ENCODE data around the gene SMYD3. TPM values are rescaled to one million over a fixed set of nuclear protein-coding genes. Genes with fewer than 3 reads are reported as not detected.

Gene SMYD3
- total RNA-seq, 4 donors from 2014 or later = 8.4 to 25.7 (median 14.4) TPM

DNA sequence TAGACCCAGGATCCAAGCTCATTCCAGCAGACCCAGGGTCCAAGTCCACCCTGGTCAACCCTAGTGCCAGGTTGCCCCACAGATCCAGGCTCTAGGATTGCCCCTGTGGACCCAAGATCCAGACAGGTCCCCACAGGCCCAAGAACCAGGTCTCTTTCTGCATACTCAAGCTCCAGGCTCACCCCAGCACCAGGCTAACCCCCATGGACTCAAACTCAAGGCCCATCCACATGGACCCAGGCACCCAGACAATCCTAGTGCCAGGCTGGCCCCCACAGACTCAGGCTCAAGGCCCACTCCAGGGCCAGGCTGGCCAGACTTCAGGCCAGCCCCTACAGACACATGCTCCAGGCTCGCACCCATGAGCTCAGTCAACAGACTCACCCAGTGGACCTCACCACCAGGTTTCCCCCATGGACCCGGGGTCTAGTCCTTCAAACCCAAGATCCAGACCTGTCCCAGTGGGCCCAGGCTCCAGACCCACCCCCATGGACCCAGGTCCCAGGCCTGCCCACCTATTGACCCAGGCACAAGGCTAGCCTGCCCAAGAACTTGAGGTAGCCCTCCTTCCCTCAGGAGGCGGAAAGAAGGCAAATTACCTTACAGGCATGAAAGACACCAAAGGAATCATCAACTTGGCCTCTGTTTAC lies 124.4 kb downstream of the SMYD3 start:
- no peak overlapping the region for H3K4me3 ChIP-seq (ENCODE audit: low read depth, poor library complexity, severe bottlenecking)
- intact Hi-C loops (cut with DNase I; ENCODE audit: low total_unique reads) = no loop called here
- 93 to 98% methylated on average over 3 of the region's 3 CpGs for WGBS, 2 donors
- no peak for DNase-seq (ENCODE audit: low spot score in 2 of 2)
- no peak for TF ChIP-seq POLR2A (IDR thresholded peaks at IDR 0.05)
- TF ChIP-seq, protein P1, sequence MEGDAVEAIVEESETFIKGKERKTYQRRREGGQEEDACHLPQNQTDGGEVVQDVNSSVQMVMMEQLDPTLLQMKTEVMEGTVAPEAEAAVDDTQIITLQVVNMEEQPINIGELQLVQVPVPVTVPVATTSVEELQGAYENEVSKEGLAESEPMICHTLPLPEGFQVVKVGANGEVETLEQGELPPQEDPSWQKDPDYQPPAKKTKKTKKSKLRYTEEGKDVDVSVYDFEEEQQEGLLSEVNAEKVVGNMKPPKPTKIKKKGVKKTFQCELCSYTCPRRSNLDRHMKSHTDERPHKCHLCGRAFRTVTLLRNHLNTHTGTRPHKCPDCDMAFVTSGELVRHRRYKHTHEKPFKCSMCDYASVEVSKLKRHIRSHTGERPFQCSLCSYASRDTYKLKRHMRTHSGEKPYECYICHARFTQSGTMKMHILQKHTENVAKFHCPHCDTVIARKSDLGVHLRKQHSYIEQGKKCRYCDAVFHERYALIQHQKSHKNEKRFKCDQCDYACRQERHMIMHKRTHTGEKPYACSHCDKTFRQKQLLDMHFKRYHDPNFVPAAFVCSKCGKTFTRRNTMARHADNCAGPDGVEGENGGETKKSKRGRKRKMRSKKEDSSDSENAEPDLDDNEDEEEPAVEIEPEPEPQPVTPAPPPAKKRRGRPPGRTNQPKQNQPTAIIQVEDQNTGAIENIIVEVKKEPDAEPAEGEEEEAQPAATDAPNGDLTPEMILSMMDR (IDR thresholded peaks at IDR 0.05) = no peak

DNA sequence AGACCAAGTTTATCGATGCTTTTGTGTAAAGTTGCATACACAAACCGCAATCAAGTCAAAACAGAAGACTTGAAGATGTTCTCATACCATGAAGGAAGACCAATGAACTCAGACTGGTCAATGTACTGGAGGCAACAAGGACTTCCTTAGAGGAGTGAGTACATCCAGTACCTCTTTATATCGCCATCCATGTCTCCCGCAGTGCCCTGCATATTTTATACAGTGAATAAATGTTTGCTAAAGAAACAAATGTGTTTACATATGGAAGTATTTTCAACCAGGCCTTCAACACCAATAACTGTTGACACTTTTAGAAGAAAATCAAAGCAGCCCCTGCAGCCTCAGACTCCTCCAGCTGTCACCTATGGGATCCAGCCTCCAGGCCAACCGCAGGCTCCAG lies 125.6 kb downstream of the SMYD3 start:
- DNase-seq (ENCODE audit: low spot score in 2 of 2) = no peak
- no peak overlapping the region for H3K4me3 ChIP-seq (ENCODE audit: low read depth, poor library complexity, severe bottlenecking)
- TF ChIP-seq, protein P1 (IDR thresholded peaks at IDR 0.05) = no peak
- no peak for TF ChIP-seq POLR2A (IDR thresholded peaks at IDR 0.05)
- intact Hi-C loops (cut with DNase I; ENCODE audit: low total_unique reads) = no loop called here
- WGBS, 2 donors = 89 to 95% methylated on average over 5 of the region's 5 CpGs

DNA sequence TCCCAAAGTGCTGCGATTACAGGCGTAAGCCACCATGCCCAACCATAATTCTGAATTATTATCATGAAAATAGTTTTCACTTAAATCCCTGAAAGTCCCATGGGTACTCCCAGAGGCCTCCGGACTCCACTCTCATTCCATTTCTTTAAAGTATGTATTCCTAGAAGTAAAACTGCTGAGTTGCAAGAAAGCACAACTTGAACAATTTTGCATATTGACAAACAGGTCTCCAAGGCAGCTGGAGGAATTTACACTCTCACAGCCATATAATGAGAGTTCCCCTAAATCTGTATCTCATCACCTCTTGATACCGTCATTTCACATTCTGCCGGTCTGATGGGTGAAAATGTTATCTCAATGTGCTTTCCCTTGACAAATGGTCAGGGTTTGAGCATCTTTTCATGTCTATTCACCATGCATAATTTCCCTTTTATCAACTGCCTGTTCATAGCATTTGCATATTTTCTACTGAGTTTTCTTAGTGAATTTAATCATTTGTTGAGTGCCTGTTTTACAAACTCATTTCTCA lies 129.4 kb downstream of the SMYD3 start:
- TF ChIP-seq, protein P1 (IDR thresholded peaks at IDR 0.05) = no peak
- TF ChIP-seq POLR2A (IDR thresholded peaks at IDR 0.05) = no peak
- intact Hi-C loops (cut with DNase I; ENCODE audit: low total_unique reads) = no loop called here
- DNase-seq (ENCODE audit: low spot score in 2 of 2) = no peak

DNA sequence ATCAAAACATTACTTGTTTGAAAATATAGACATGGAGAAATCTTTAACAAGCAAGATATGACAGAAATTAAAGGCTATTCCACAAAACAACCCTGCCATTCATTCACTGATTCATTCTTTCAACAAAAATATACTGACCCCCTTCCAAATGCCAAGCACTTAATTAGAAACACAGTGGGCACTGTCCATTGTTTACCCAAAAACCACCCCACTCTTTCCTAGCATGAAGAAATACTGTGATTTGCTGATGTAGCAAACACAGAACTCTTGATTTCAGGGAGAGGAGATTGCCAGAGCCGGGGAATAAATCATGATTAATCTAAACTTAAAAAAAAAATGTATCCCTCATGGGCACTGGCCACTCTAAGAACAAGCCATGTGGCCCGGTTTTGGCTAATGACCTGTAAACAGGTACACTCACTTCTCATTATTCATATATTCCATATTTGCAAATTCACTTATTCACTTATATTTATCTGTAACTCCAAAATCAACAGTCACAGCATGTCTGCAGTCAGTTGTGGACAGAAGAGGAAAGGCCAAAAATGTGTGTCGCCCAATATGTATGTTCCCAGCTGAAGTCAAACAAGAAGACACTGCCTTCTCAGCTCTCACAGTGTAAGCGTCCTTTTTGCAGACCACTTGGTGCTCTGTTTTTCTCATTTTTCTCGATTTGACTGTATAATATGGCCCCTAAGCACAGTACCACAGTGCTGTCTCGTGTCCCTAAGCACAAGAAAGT lies 133.1 kb downstream of the SMYD3 start:
- intact Hi-C loops (cut with DNase I; ENCODE audit: low total_unique reads) = no loop called here
- no peak for DNase-seq (ENCODE audit: low spot score in 2 of 2)
- 82 to 87% methylated on average over 6 of the region's 6 CpGs for WGBS, 2 donors

More for the DNA sequence above, 129.4 kb downstream of the SMYD3 start:
- 95% methylated on average over 5 of the region's 5 CpGs for WGBS, 2 donors
- H3K4me3 ChIP-seq (ENCODE audit: low read depth, poor library complexity, severe bottlenecking) = no peak overlapping the region

DNA sequence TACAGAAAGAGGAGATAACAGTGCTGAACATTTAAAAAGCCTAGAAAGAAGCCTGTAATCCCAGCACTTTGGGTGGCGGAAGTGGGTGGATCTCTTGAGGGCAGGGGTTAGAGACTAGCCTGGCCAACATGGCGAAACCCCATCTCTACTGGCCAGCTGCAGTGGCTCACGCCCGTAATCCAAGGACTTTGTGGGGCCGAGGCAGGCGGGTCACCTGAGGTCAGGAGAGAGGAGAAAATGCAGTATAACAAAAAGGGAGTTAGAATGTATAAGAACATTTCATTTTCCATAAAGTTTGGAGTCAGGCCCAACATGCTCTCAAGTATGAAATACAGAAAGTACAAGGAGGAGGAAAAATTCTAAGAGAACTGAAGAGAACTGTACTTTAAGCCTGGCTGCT lies 134.5 kb downstream of the SMYD3 start:
- intact Hi-C loops (cut with DNase I; ENCODE audit: low total_unique reads) = no loop called here
- TF ChIP-seq, protein P1 (IDR thresholded peaks at IDR 0.05) = no peak
- TF ChIP-seq POLR2A (IDR thresholded peaks at IDR 0.05) = no peak
- no peak overlapping the region for H3K4me3 ChIP-seq (ENCODE audit: low read depth, poor library complexity, severe bottlenecking)
- DNase-seq (ENCODE audit: low spot score in 2 of 2) = no peak
- WGBS, 2 donors = 91% methylated on average over 6 of the region's 6 CpGs

More for the DNA sequence above, 133.1 kb downstream of the SMYD3 start:
- H3K4me3 ChIP-seq (ENCODE audit: low read depth, poor library complexity, severe bottlenecking) = no peak overlapping the region
- TF ChIP-seq, protein P1 (IDR thresholded peaks at IDR 0.05) = no peak
- TF ChIP-seq POLR2A (IDR thresholded peaks at IDR 0.05) = no peak
